Natural killer cell (primary cell): ENCODE measurements around the gene IL7R. TPM values are rescaled to one million over a fixed set of nuclear protein-coding genes. Genes with fewer than 3 reads are reported as not detected.

Experiments
- ATAC-seq, 3 donors: fragments of 150-1000 bp in 2 of 3; fragments of 200-7000 bp in 1 of 3; cut with Tn5 transposase; 1 replicate in 1 of 3; 2 replicates in 2 of 3; pipeline ENCODE4 v1.10.0; 2021; ENCODE audit warnings: mild to moderate bottlenecking in 2 of 3, moderate library complexity in 2 of 3
- DNase-seq, 2 donors: peaks; one replicate each; pipeline versions ENCODE4 v3.0.0 to v3.0.0-alpha.2; 2013 to 2021; ENCODE audit warnings: mixed read lengths in 1 of 2
- H3K27ac ChIP-seq: one replicate; pipeline ENCODE4 v1.5.1; 2013; ENCODE audit warnings: mild to moderate bottlenecking, low read length
- H3K27me3 ChIP-seq: one replicate; pipeline ENCODE4 v1.6.1; 2013; ENCODE audit warnings: low read length; ENCODE audit not compliant: control insufficient read depth, insufficient read depth
- H3K36me3 ChIP-seq: one replicate; pipeline ENCODE4 v1.6.1; 2013; ENCODE audit warnings: low read length; ENCODE audit not compliant: control insufficient read depth, insufficient read depth
- H3K4me1 ChIP-seq: one replicate; pipeline ENCODE4 v1.6.1; 2013; ENCODE audit warnings: low read length; ENCODE audit not compliant: control insufficient read depth, insufficient read depth
- H3K4me3 ChIP-seq: one replicate; pipeline ENCODE4 v1.5.1; 2013; ENCODE audit warnings: low read length
- H3K9me3 ChIP-seq: one replicate; pipeline ENCODE4 v1.6.1; 2013; ENCODE audit warnings: low read length; ENCODE audit not compliant: control insufficient read depth, insufficient read depth
- H3K27ac Mint-ChIP-seq, 2 donors: one replicate each; pipeline ENCODE4 v1.8.0; 2022; ENCODE audit warnings: mild to moderate bottlenecking in 2 of 2, mixed read lengths in 2 of 2, moderate library complexity in 1 of 2
- H3K27me3 Mint-ChIP-seq, 2 donors: one replicate each; pipeline ENCODE4 v1.8.0; 2022; ENCODE audit warnings: low read depth in 2 of 2, mixed read lengths in 2 of 2
- H3K36me3 Mint-ChIP-seq: one replicate; pipeline ENCODE4 v1.8.0; 2022; ENCODE audit warnings: mixed read lengths
- H3K4me1 Mint-ChIP-seq, 2 donors: one replicate each; pipeline ENCODE4 v1.8.0; 2022; ENCODE audit warnings: mixed read lengths in 2 of 2
- H3K4me3 Mint-ChIP-seq: one replicate; pipeline ENCODE4 v1.8.0; 2022; ENCODE audit warnings: mild to moderate bottlenecking, moderate library complexity, mixed read lengths
- H3K9me3 Mint-ChIP-seq, 2 donors: one replicate each; pipeline ENCODE4 v1.8.0; 2022; ENCODE audit warnings: mixed read lengths in 2 of 2
- CTCF ChIP-seq: fragments of 200-600 bp; IDR thresholded peaks from one replicate; pipeline ENCODE4 v1.8.0; 2022; ENCODE audit warnings: antibody characterized with exemption
- WGBS: methylation state at CpG from one replicate; pipeline ENCODE4 v1.1.7; 2013; ENCODE audit warnings: missing lambda C conversion rate; ENCODE audit not compliant: insufficient coverage; 5-methylcytosine and 5-hydroxymethylcytosine counted together
- intact Hi-C: fragments of 100-400 bp; cut with micrococcal nuclease; formaldehyde crosslinking; loops from one replicate; pipeline ENCODE4 v1.14.2; 2022
- total RNA-seq, 4 donors: library from RNA; stranded (reverse); fragments of 120-200 nt in 1 of 4; gene quantifications; one replicate each; pipeline versions ENCODE4 v1.2.3 to v1.2.4, GENCODE V29; 2013 to 2022

Gene IL7R
- total RNA-seq, 3 donors from 2014 or later (not counting 1 experiment from before 2014, with no cell fraction given), result 22.0 to 42.7 (median 30.4) TPM

GRCh38 chr5:35904443-35905132, 47.9 kb downstream of the IL7R start:
- Histone ChIP-seq H3K9me3 (peaks cover 3% of the 10 kb centered on the region), H3K4me3 (no peak overlapping the region), H3K36me3 (no peaks in the 10 kb centered on the region), H3K27ac (no peak overlapping the region), H3K4me1 (peaks cover 12% of the 10 kb centered on the region), H3K27me3 (no peaks in the 10 kb centered on the region)
- Mint-ChIP-seq H3K4me3 (no peak overlapping the region), H3K27me3 (peaks cover 3 to 9% of the 10 kb centered on the region in 2 donors), H3K27ac (no peak overlapping the region), H3K9me3 (no peaks in the 10 kb centered on the region), H3K4me1 (peaks cover 6 to 8% of the 10 kb centered on the region in 2 donors), H3K36me3 (no peaks in the 10 kb centered on the region)
- intact Hi-C loops, result no loop called here
- WGBS, result 62% methylated on average over 11 of the region's 11 CpGs
- TF ChIP-seq CTCF, result no peak
- DNase-seq (no peak), ATAC-seq (no peak)

GRCh38 chr5:35908228-35908627, 51.5 kb downstream of the IL7R start:
- peaks cover 4% of the 10 kb centered on the region for H3K4me1 ChIP-seq
- peaks cover 3 to 9% of the 10 kb centered on the region in 2 donors for H3K27me3 Mint-ChIP-seq
- no peak for ATAC-seq

GRCh38 chr5:35908814-35909213, 52.1 kb downstream of the IL7R start:
- Histone ChIP-seq H3K27ac (no peak overlapping the region), H3K4me3 (no peak overlapping the region), H3K27me3 (no peaks in the 10 kb centered on the region), H3K4me1 (no peaks in the 10 kb centered on the region), H3K36me3 (no peaks in the 10 kb centered on the region), H3K9me3 (peaks cover 3% of the 10 kb centered on the region)
- Mint-ChIP-seq H3K27me3 (peaks cover 3 to 9% of the 10 kb centered on the region in 2 donors), H3K4me3 (no peak overlapping the region), H3K9me3 (no peaks in the 10 kb centered on the region), H3K36me3 (no peaks in the 10 kb centered on the region), H3K27ac (no peak overlapping the region), H3K4me1 (no peaks in the 10 kb centered on the region)
- intact Hi-C loops, result no loop called here
- ATAC-seq, result no peak
- no peak for DNase-seq
- no peak for TF ChIP-seq CTCF

More at GRCh38 chr5:35908228-35908627, 51.5 kb downstream of the IL7R start:
- peaks cover 3% of the 10 kb centered on the region for H3K9me3 ChIP-seq
- H3K36me3 ChIP-seq, result no peaks in the 10 kb centered on the region
- WGBS, result 4% methylated on average over 1 of the region's 1 CpG
- no peaks in the 10 kb centered on the region for H3K4me1 Mint-ChIP-seq
- H3K27ac ChIP-seq, result no peak overlapping the region
- H3K9me3 Mint-ChIP-seq, result no peaks in the 10 kb centered on the region
- intact Hi-C loops, result no loop called here
- DNase-seq, result no peak
- no peak overlapping the region for H3K27ac Mint-ChIP-seq
- no peak overlapping the region for H3K4me3 Mint-ChIP-seq
- no peak overlapping the region for H3K4me3 ChIP-seq
- no peaks in the 10 kb centered on the region for H3K36me3 Mint-ChIP-seq
- H3K27me3 ChIP-seq, result no peaks in the 10 kb centered on the region
- no peak for TF ChIP-seq CTCF

GRCh38 chr5:35919191-35919590, 62.5 kb downstream of the IL7R start:
- Histone ChIP-seq H3K27ac (no peak overlapping the region), H3K27me3 (no peaks in the 10 kb centered on the region), H3K4me3 (no peak overlapping the region), H3K9me3 (peaks cover 6% of the 10 kb centered on the region), H3K36me3 (no peaks in the 10 kb centered on the region), H3K4me1 (peaks cover 2% of the 10 kb centered on the region)
- H3K27ac Mint-ChIP-seq, result no peak overlapping the region
- H3K36me3 Mint-ChIP-seq, result no peaks in the 10 kb centered on the region
- no peaks in the 10 kb centered on the region for H3K9me3 Mint-ChIP-seq
- DNase-seq (no peak), ATAC-seq (no peak)
- no peak overlapping the region for H3K4me3 Mint-ChIP-seq
- TF ChIP-seq CTCF, result no peak
- intact Hi-C loops, result no loop called here
- peaks cover 4 to 31% of the 10 kb centered on the region in 2 donors for H3K27me3 Mint-ChIP-seq
- no peaks in the 10 kb centered on the region for H3K4me1 Mint-ChIP-seq
- WGBS, result 57% methylated on average over 4 of the region's 4 CpGs
